Measurements from ENCODE around the gene FOXO6.

The FOXO6 gene

DNA sequence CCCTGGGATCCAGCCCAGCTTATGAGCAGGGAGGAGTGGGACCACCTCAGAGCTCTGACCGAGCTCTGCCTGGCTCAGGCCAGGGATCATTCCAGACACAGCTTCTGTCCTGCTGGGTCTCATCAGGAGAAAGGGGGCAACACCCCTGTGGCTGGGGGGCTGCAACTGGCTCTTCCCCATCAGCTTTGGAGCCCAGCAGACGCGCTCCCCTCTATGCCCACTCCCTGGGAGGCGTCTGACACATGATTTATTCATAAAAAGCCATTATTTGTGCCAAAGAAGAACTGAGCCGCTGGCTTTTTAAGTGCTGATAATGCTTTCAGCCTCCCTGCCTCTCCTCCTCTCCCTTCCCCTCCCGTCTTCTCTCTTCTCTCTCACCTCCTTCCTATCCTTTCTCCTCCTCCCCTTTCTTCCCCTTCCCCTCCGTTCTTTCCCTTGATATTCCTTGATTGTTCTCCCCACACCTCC lies 25.0 kb downstream of the FOXO6 start:
- DNase-seq, result no peak

DNA sequence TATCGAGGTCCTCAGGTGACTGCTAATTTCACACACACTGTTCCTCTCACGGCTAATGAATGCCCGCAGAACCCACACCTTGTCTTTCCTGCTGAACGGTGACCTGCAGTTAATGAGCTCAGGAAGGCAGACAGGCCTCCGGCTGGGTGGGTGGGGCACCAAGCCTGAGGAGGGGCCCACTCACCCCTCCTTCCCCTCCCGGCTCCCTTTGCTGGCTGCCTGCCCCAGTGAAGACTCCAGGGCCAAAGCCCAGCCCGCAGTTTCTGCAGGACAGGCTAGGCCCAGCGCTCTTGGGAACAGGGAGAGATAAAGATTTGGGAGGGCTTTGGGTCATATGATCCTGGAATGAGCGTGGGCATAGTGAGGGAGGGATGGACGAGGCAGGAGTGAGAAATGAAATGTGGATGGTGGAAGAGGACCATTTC lies 26.4 kb downstream of the FOXO6 start:
- DNase-seq, result peak; percentile 99

GRCh38 chr1:41388510-41388909 lies 27.3 kb downstream of the FOXO6 start:
- no peak for DNase-seq

GRCh38 chr1:41389009-41389408 lies 27.8 kb downstream of the FOXO6 start:
- no peak for DNase-seq

DNA sequence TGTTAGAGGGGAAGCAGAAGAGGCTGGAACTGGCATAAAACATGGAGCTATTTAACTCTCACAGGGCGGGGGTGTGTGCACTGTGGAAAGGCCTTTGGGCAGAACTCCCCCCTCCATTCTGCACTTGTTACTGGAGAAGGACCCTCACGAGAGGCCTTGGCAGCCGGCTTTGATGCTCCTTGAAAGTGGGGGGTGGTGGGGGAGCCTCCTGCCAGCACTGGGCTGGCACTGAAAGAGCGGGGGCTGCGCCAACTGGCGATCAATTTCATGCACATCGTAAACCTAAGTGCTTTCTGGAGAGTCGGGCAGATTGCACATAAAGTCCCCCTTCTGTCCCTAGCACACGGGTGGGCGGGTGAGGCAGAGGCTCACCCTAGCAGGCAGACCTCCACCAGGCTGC lies 28.9 kb downstream of the FOXO6 start:
- DNase-seq, result peak; percentile 53

GRCh38 chr1:41390573-41390972 lies 29.3 kb downstream of the FOXO6 start:
- DNase-seq, result no peak

- DNase-seq, result peak; percentile 42
Observed at GRCh38 chr1:41391834-41392527, 30.7 kb downstream of the FOXO6 start.

GRCh38 chr1:41392528-41392924 lies 31.3 kb downstream of the FOXO6 start:
- DNase-seq, result no peak

- no peak for DNase-seq
Observed at GRCh38 chr1:41393716-41394368, 32.6 kb downstream of the FOXO6 start.

- no peak for DNase-seq
Observed at GRCh38 chr1:41394369-41394744, 33.1 kb downstream of the FOXO6 start.

DNA sequence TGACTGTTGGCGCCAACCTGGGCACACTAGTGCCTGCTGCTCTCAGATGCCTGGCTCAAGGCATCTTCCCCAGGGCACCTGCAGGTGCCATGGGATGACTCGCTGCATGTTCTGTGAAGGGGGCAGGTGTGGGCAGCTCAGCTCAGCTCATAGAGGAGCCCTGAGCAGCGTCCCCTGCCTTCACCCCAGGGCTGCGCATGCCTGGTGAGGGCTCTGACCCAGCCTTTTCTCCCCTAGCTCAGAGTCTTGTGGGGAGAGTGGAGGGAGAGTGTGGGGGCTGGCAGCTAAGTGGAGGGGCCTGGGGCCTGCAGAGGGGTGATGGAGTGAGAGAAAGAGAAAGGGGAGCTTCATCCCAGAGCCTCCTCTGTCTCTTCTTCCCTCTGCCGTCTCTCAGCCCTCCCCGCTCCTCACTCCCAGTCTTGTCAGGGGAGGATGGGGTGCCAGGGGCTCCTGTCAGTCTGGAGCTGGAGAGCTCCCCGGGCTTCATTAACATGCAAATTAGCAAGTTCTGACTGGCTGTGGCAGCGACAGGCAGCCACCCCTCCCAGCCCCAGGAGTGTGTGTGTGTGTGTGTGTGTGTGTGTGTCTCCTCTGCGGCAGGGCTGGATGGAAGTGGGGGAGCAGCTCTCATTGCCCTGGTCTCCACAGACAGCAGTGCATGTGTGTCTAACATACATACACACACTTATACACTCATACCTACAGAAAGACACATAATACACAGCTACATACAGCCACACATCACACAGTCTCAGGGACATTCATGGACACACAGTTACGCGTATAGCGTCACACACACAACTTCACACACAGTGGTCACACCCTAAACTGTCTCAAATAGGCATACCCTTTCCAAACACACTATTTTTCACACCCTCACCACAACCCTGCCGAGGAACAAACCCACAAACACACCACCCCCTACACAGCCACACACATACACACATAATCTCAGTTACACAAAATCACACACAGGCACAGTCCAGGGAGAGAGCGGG lies 34.0 kb downstream of the FOXO6 start:
- peak; percentile 61 for DNase-seq

- no peak for DNase-seq
Observed at GRCh38 chr1:41396084-41396483, 34.9 kb downstream of the FOXO6 start.

DNA sequence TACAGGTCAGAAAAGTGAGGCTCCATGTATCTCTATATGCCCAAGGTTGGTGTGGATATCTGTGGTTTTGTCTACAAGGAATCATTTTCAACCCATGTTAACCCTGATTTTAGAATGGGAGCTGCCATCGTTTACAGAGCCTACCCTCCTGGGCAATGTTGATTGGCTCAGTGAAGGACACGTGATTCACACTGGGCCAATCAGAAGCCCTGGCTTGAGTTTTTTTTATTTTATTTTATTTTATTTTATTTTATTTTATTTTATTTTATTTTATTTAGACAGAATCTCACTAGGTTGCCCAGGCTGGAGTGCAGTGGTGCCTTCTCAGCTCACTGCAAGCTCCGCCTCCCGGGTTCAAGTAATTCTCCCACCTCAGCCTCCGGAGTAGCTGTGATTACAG lies 35.8 kb downstream of the FOXO6 start:
- no peak for DNase-seq

- no peak for DNase-seq
Observed at GRCh38 chr1:41397753-41398330, 36.6 kb downstream of the FOXO6 start.

DNA sequence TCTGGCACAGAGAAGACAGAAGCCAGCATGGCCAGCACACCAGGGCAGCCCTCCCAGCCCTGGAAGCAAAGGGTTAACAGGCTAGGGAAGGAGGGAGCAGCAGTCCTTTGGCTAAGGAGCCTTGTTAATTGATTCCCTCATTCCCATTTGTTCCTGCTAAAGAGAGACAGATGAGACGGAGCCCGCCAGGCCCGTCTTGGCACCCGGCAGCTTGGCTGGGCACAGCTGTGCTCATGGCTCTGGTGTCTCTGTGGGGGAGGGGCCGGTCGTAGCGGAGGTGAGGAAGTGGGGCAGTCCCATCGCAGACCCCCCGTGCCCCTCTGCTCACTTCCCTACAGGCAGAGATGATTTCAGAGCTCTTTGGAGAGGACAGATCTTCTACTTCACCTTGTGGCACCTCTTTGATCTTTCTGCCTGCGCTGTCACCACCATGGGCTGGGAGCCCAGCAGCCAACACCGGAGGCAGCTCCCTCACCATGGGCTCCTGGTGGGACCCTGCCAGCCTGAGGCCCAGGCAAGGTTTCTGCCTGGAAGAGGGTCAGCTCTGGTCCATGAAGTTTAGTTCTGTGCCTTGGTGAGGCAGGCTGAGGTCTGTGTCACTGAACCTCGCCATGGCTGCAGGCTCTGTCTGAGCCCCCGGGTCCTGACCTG lies 38.0 kb downstream of the FOXO6 start:
- DNase-seq, result no peak

GRCh38 chr1:41400225-41400624 lies 39.0 kb downstream of the FOXO6 start:
- DNase-seq, result no peak

DNA sequence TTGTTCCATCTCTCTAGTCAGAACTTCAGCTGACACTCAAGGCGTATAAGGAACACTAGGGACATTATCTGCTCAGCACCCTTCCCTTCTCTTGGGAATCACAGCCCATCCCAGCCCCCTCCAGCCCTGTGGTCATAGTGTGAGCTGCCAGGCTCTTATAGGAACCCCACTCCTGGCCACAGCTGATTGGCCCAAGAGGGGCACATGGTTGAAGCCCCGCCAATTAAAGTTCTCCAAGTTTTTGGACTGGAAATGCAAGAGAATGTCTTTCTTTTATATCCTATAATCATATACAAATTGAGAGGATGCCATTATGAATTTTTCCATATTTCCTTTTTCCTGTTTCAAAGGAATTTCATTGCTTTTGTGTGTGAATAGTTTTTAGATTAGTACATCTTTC lies 40.7 kb downstream of the FOXO6 start:
- DNase-seq, result no peak

GRCh38 chr1:41404308-41404761 lies 43.1 kb downstream of the FOXO6 start:
- peak; percentile 86 for DNase-seq

DNA sequence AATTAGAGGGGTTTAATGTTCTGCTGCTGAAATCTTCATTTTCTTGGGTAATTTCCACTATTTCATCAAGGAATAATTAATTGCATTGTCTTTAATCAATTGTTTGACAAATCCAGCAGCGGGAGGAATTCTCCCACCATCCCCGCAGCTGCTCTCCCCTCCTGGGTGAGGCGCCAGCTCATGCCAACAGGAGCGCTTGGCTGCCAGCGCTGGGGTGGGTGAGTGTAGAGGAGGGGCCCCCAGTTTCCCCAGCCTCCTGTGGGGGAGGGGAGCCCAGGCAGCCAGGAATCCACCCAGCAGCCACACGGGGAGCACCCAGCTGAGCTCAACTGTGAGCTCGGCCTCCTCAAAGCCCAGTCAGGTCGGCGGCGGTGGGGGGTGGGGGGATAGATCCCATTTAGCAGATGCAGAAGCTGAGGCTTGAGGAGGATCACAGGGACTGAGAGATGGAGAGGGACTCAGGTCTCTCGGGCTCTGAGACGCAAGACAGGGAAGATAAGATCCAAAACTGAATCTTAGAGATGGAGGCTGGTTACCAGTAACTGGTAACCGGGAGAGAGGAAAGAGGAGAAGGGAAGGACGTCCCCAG lies 46.5 kb downstream of the FOXO6 start:
- no peak for DNase-seq

DNA sequence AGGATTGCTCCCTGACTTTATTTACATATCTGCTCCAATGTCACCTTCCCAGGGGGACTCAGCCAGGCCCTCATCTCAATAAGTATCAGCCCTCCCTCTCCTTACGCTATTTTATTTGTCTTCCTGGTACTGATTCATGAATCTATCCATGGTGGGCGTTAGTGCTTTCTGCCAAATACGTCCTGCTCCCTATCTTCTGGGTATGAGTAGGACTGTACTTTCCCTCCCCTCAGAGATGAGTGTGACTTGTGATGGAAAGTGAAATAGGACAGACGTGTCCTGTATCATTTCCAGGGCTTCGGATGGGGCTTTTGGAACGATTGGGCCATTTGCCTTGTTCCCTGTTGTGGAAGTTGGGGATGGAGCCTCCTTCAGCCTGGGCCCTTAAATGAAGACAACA lies 47.5 kb downstream of the FOXO6 start:
- DNase-seq, result no peak

GRCh38 chr1:41409825-41410224 lies 48.6 kb downstream of the FOXO6 start:
- no peak for DNase-seq

GRCh38 chr1:41410462-41410861 lies 49.2 kb downstream of the FOXO6 start:
- DNase-seq, result no peak

All from DMS153 (cell line).